KMS-11 (cell line): ENCODE results near the gene MACC1.

Experiments
- H2AFZ ChIP-seq: fragments of 200-600 bp; sonication (generic); 2 replicates; pipeline ENCODE4 v1.6.1; 2016; ENCODE audit warnings: antibody characterized with exemption, mixed run types, low read depth
- H3K27ac ChIP-seq: fragments of 200-600 bp; sonication (generic); 2 replicates; pipeline ENCODE4 v1.6.1; 2016; ENCODE audit warnings: mild to moderate bottlenecking, mixed run types
- H3K27me3 ChIP-seq: fragments of 200-600 bp; sonication (generic); 2 replicates; pipeline ENCODE4 v1.6.1; 2017; ENCODE audit warnings: mild to moderate bottlenecking, low read depth, mixed run types, moderate library complexity; ENCODE audit not compliant: insufficient read depth
- H3K36me3 ChIP-seq: fragments of 200-600 bp; sonication (generic); 2 replicates; pipeline ENCODE4 v1.6.1; 2017; ENCODE audit warnings: mild to moderate bottlenecking, mixed run types; ENCODE audit not compliant: insufficient read depth
- H3K4me1 ChIP-seq: fragments of 200-600 bp; sonication (generic); 2 replicates; pipeline ENCODE4 v1.6.1; 2016; ENCODE audit warnings: mild to moderate bottlenecking, low read depth, mixed run types; ENCODE audit not compliant: poor library complexity, severe bottlenecking
- H3K4me2 ChIP-seq: fragments of 200-600 bp; sonication (generic); 2 replicates; pipeline ENCODE4 v1.7.0; 2016; ENCODE audit warnings: mild to moderate bottlenecking, mixed run types
- H3K4me3 ChIP-seq: fragments of 200-600 bp; sonication (generic); IDR thresholded peaks from 2 replicates; pipeline ENCODE4 v1.6.1; 2017; ENCODE audit warnings: low read depth, low read length, mixed read lengths; ENCODE audit not compliant: insufficient read depth
- H3K79me2 ChIP-seq: fragments of 200-600 bp; sonication (generic); 2 replicates; pipeline ENCODE4 v1.6.1; 2016; ENCODE audit warnings: low read depth, mixed run types; ENCODE audit not compliant: insufficient read depth
- H3K9ac ChIP-seq: fragments of 200-600 bp; sonication (generic); 2 replicates; pipeline ENCODE4 v1.6.1; 2016; ENCODE audit warnings: mild to moderate bottlenecking, mixed run types
- H4K20me1 ChIP-seq: fragments of 200-600 bp; sonication (generic); 2 replicates; pipeline ENCODE4 v1.6.1; 2016; ENCODE audit warnings: mild to moderate bottlenecking, mixed run types; ENCODE audit not compliant: insufficient read depth
- CTCF ChIP-seq: fragments of 200-600 bp; sonication (generic); conservative IDR thresholded peaks from 2 replicates; pipeline ENCODE4 v1.6.1; 2017; ENCODE audit warnings: low read depth, mild to moderate bottlenecking, antibody characterized with exemption, low read length, moderate library complexity, mixed read lengths

MACC1 gene

GRCh38 chr7:20185988-20186387 is 31.2 kb downstream of the MACC1 start:
- H3K36me3 ChIP-seq: no peaks in the 10 kb centered on the region
- no peak overlapping the region for H3K4me3 ChIP-seq
- H3K27ac ChIP-seq: no peak overlapping the region
- H3K4me2 ChIP-seq: no peak overlapping the region
- no peak for TF ChIP-seq CTCF
- no peak overlapping the region for H2AFZ ChIP-seq
- no peak overlapping the region for H3K9ac ChIP-seq
- no peaks in the 10 kb centered on the region for H3K27me3 ChIP-seq
- no peaks in the 10 kb centered on the region for H4K20me1 ChIP-seq
- no peaks in the 10 kb centered on the region; the same call in 1 of the 2 replicates for H3K79me2 ChIP-seq
- H3K4me1 ChIP-seq: peaks cover 4% of the 10 kb centered on the region

- H4K20me1 ChIP-seq: no peaks in the 10 kb centered on the region
- no peak overlapping the region for H3K4me2 ChIP-seq
- peaks cover 3% of the 10 kb centered on the region for H3K4me1 ChIP-seq
- H3K9ac ChIP-seq: no peak overlapping the region
- no peak overlapping the region for H2AFZ ChIP-seq
- no peaks in the 10 kb centered on the region for H3K36me3 ChIP-seq
- H3K27me3 ChIP-seq: no peaks in the 10 kb centered on the region
- no peak overlapping the region for H3K27ac ChIP-seq
- H3K4me3 ChIP-seq: no peak overlapping the region
- H3K79me2 ChIP-seq: no peaks in the 10 kb centered on the region; the same call in 1 of the 2 replicates
- no peak for TF ChIP-seq CTCF
Measured at GRCh38 chr7:20183086-20183485, 34.1 kb downstream of the MACC1 start.

GRCh38 chr7:20176578-20177242 is 40.5 kb downstream of the MACC1 start:
- Histone ChIP-seq H3K4me2 (no peak overlapping the region), H3K27ac (no peak overlapping the region), H4K20me1 (no peaks in the 10 kb centered on the region), H3K9ac (no peak overlapping the region), H3K4me3 (no peak overlapping the region), H2AFZ (no peak overlapping the region), H3K4me1 (peaks cover 3% of the 10 kb centered on the region), H3K27me3 (no peaks in the 10 kb centered on the region), H3K79me2 (no peaks in the 10 kb centered on the region), H3K36me3 (no peaks in the 10 kb centered on the region)
- no peak for TF ChIP-seq CTCF

- H4K20me1 ChIP-seq: no peaks in the 10 kb centered on the region
- H3K9ac ChIP-seq: no peak overlapping the region
- H3K79me2 ChIP-seq: no peaks in the 10 kb centered on the region
- no peak overlapping the region for H3K4me2 ChIP-seq
- no peak overlapping the region for H3K4me3 ChIP-seq
- H2AFZ ChIP-seq: no peak overlapping the region
- H3K27me3 ChIP-seq: no peaks in the 10 kb centered on the region
- TF ChIP-seq CTCF: no peak
- no peaks in the 10 kb centered on the region for H3K36me3 ChIP-seq
- peaks cover 3% of the 10 kb centered on the region for H3K4me1 ChIP-seq
- no peak overlapping the region for H3K27ac ChIP-seq
Measured at GRCh38 chr7:20173828-20174227, 43.4 kb downstream of the MACC1 start.
